B cell (primary cell): ENCODE data around the gene RNF215. TPM values are rescaled to one million over a fixed set of nuclear protein-coding genes. Genes with fewer than 3 reads are reported as not detected.

Experiments
- ATAC-seq: fragments of 200-7000 bp; cut with Tn5 transposase; one replicate; pipeline ENCODE4 v1.10.0; 2021; ENCODE audit warnings: low read depth, mild to moderate bottlenecking, moderate number of reproducible peaks, moderate library complexity
- CTCF ChIA-PET: fragments of 350-600 bp; sonication (Branson Sonifier 250); formaldehyde crosslinking; loops from one replicate; lab custom pipeline; 2021; ENCODE audit warnings: antibody characterized with exemption, inconsistent platforms; lab: Charles Lee
- POLR2A ChIA-PET: fragments of 350-600 bp; sonication (Branson Sonifier 250); formaldehyde crosslinking; loops from one replicate; lab custom pipeline; 2021; ENCODE audit warnings: antibody characterized with exemption; lab: Charles Lee
- DNase-seq: peaks from one replicate; pipeline ENCODE4 v3.0.0; 2013
- H2AFZ ChIP-seq: 2 replicates; pipeline ENCODE4 v1.6.1; 2012; ENCODE audit warnings: mild to moderate bottlenecking, low read depth, low read length; ENCODE audit not compliant: insufficient read depth, poor library complexity, severe bottlenecking
- H3K27ac ChIP-seq, 2 donors: 1 replicate in 1 of 2; 2 replicates in 1 of 2; pipeline ENCODE4 v1.5.1; 2012 to 2013; ENCODE audit warnings: low read length in 2 of 2, mild to moderate bottlenecking in 2 of 2, moderate library complexity in 1 of 2
- H3K27me3 ChIP-seq, 4 experiments: fragments of 200-600 bp in 1 of 4; sonication (generic) in 1 of 4; replicated peaks in 1 of 4; 1 replicate in 2 of 4; 2 replicates in 2 of 4; pipeline versions ENCODE4 v1.6.1 to v1.7.0; 2013 to 2016; ENCODE audit warnings: low read length in 3 of 4, mild to moderate bottlenecking in 2 of 4, mixed read lengths in 1 of 4, moderate library complexity in 1 of 4; ENCODE audit not compliant: insufficient read depth in 4 of 4, control insufficient read depth in 3 of 4; ENCODE audit errors: control extremely low read depth in 1 of 4
- H3K36me3 ChIP-seq, 2 experiments: replicated peaks in 1 of 2; 1 replicate in 1 of 2; 2 replicates in 1 of 2; pipeline versions ENCODE4 v1.6.1 to v1.7.1; 2013; ENCODE audit warnings: low read length in 1 of 2; ENCODE audit not compliant: insufficient read depth in 2 of 2, control insufficient read depth in 1 of 2; ENCODE audit errors: control extremely low read depth in 1 of 2, extremely low read depth in 1 of 2
- H3K4me1 ChIP-seq, 2 donors: fragments of 200-600 bp in 1 of 2; sonication (generic) in 1 of 2; 1 replicate in 1 of 2; 2 replicates in 1 of 2; pipeline versions ENCODE4 v1.5.1 to v1.6.1; 2013 to 2017; ENCODE audit warnings: low read length in 2 of 2; ENCODE audit not compliant: control insufficient read depth in 2 of 2, insufficient read depth in 2 of 2
- H3K4me2 ChIP-seq: replicated peaks from 2 replicates; pipeline ENCODE3; 2012; ENCODE audit warnings: mild to moderate bottlenecking, low read depth, low read length; ENCODE audit not compliant: poor library complexity, severe bottlenecking
- H3K4me3 ChIP-seq, 5 experiments: fragments of 200-600 bp in 1 of 5; sonication (generic) in 1 of 5; 1 replicate in 3 of 5; 2 replicates in 2 of 5; pipeline versions ENCODE4 v1.5.1 to v1.7.0; 2011 to 2016; ENCODE audit warnings: low read length in 4 of 5, mild to moderate bottlenecking in 4 of 5, low read depth in 2 of 5, control low read depth in 1 of 5, moderate library complexity in 1 of 5; ENCODE audit not compliant: insufficient read depth in 1 of 5; ENCODE audit errors: control extremely low read depth in 1 of 5, extremely low read depth in 1 of 5
- H3K79me2 ChIP-seq: fragments of 200-600 bp; sonication (generic); one replicate; pipeline ENCODE4 v1.6.0; 2016; ENCODE audit warnings: low read length; ENCODE audit not compliant: control insufficient read depth, insufficient read depth
- H3K9ac ChIP-seq: fragments of 200-600 bp; sonication (generic); 2 replicates; pipeline ENCODE4 v1.6.1; 2017; ENCODE audit warnings: mild to moderate bottlenecking, low read length, moderate library complexity
- H3K9me3 ChIP-seq, 3 donors: one replicate each; pipeline versions ENCODE4 v1.6.1 to v1.7.1; 2013; ENCODE audit warnings: low read length in 2 of 3; ENCODE audit not compliant: control insufficient read depth in 2 of 3, insufficient read depth in 1 of 3; ENCODE audit errors: control extremely low read depth in 1 of 3
- H4K20me1 ChIP-seq: 2 replicates; pipeline ENCODE4 v1.6.0; 2012; ENCODE audit warnings: mild to moderate bottlenecking, low read length; ENCODE audit not compliant: insufficient read depth, control insufficient read depth, poor library complexity, severe bottlenecking
- H3K27ac Mint-ChIP-seq: one replicate; pipeline ENCODE4 v1.8.0; 2021; ENCODE audit warnings: mixed read lengths
- H3K27me3 Mint-ChIP-seq: one replicate; pipeline ENCODE4 v1.8.0; 2021; ENCODE audit warnings: mixed read lengths
- H3K4me1 Mint-ChIP-seq: one replicate; pipeline ENCODE4 v1.8.0; 2021; ENCODE audit warnings: mixed read lengths
- H3K4me3 Mint-ChIP-seq: one replicate; pipeline ENCODE4 v1.8.0; 2021; ENCODE audit warnings: mixed read lengths
- H3K9me3 Mint-ChIP-seq: one replicate; pipeline ENCODE4 v1.8.0; 2022; ENCODE audit warnings: mixed read lengths; ENCODE audit not compliant: insufficient read depth
- CTCF ChIP-seq: fragments of 200-600 bp; IDR thresholded peaks from one replicate; pipeline ENCODE4 v1.8.0; 2022; ENCODE audit warnings: antibody characterized with exemption, mild to moderate bottlenecking
- EZH2 ChIP-seq: IDR thresholded peaks from 2 replicates; pipeline ENCODE4 v1.6.1; 2012; ENCODE audit warnings: borderline replicate concordance, low read depth, mild to moderate bottlenecking, moderate library complexity, low read length; ENCODE audit not compliant: insufficient read depth, poor library complexity, severe bottlenecking
- WGBS: methylation state at CpG from one replicate; pipeline ENCODE4 v1.1.5; 2013; ENCODE audit warnings: missing lambda C conversion rate; ENCODE audit not compliant: insufficient coverage; 5-methylcytosine and 5-hydroxymethylcytosine counted together
- intact Hi-C: fragments of 100-400 bp; cut with micrococcal nuclease; formaldehyde crosslinking; loops from one replicate; pipeline ENCODE4 v1.10.0; 2022
- polyA plus RNA-seq: library from polyadenylated mRNA; depleted of rRNA; stranded (reverse); fragments of >200 nt; gene quantifications from 2 replicates; pipeline ENCODE4 v1.2.3, GENCODE V29; 2012
- total RNA-seq, 2 donors: library from RNA; stranded (reverse); fragments of 120-200 nt in 1 of 2; gene quantifications; 1 replicate in 1 of 2; 2 replicates in 1 of 2; pipeline versions ENCODE4 v1.2.3 to v1.2.4, GENCODE V29; 2013 to 2022

Gene RNF215
- total and polyA plus RNA-seq, 2 donors (not counting 1 experiment from before 2014, with no cell fraction given), result 8.8 to 18.6 TPM

- no peak overlapping the region for H3K27ac Mint-ChIP-seq
- no peaks in the 10 kb centered on the region for H3K36me3 ChIP-seq
- H3K4me1 Mint-ChIP-seq, result no peaks in the 10 kb centered on the region
- DNase-seq (no peak), ATAC-seq (no peak)
- ChIA-PET CTCF (no interaction called here), POLR2A (no interaction called here)
- H3K9me3 Mint-ChIP-seq, result no peaks in the 10 kb centered on the region
- H3K27me3 Mint-ChIP-seq, result no peaks in the 10 kb centered on the region
- H3K79me2 ChIP-seq, result no peaks in the 10 kb centered on the region
- H3K9me3 ChIP-seq, result no peaks in the 10 kb centered on the region
- no peak for TF ChIP-seq CTCF
- no peak for TF ChIP-seq EZH2
- H3K4me2 ChIP-seq, result no peak overlapping the region
- no peak overlapping the region for H3K4me3 Mint-ChIP-seq
- no peaks in the 10 kb centered on the region for H4K20me1 ChIP-seq
- no peak overlapping the region for H3K9ac ChIP-seq
- H3K27ac ChIP-seq, result no peak overlapping the region
- H2AFZ ChIP-seq, result no peak overlapping the region
- H3K27me3 ChIP-seq, result no peaks in the 10 kb centered on the region
- intact Hi-C loops, result no loop called here
- 96% methylated on average over 11 of the region's 13 CpGs for WGBS
- no peaks in the 10 kb centered on the region for H3K4me1 ChIP-seq
- H3K4me3 ChIP-seq, result no peak overlapping the region
These were observed 15.2 kb downstream of the RNF215 start for GRCh38 chr22:30371981-30372380.

- no peak overlapping the region for H3K4me3 ChIP-seq
- Mint-ChIP-seq H3K9me3 (no peaks in the 10 kb centered on the region), H3K27me3 (no peaks in the 10 kb centered on the region), H3K27ac (no peak overlapping the region), H3K4me1 (no peaks in the 10 kb centered on the region), H3K4me3 (no peak overlapping the region)
- H4K20me1 ChIP-seq, result no peaks in the 10 kb centered on the region
- H3K9ac ChIP-seq, result no peak overlapping the region
- H3K36me3 ChIP-seq, result no peaks in the 10 kb centered on the region
- ATAC-seq, result no peak
- TF ChIP-seq EZH2, result no peak
- CTCF ChIA-PET, result no interaction called here
- no peak for DNase-seq
- no peak overlapping the region for H3K4me2 ChIP-seq
- intact Hi-C loops, result no loop called here
- H3K79me2 ChIP-seq, result no peaks in the 10 kb centered on the region
- H3K9me3 ChIP-seq, result no peaks in the 10 kb centered on the region
- H3K27me3 ChIP-seq, result no peaks in the 10 kb centered on the region
- H2AFZ ChIP-seq, result no peak overlapping the region
- no peaks in the 10 kb centered on the region for H3K4me1 ChIP-seq
- 96% methylated on average over 9 of the region's 9 CpGs for WGBS
- POLR2A ChIA-PET, result no interaction called here
- H3K27ac ChIP-seq, result no peak overlapping the region
These were observed 15.9 kb downstream of the RNF215 start for GRCh38 chr22:30371321-30371720.
